Activated CD4-positive, alpha-beta memory T cell treated with anti-CD3 and anti-CD28 coated beads, Interleukin-2, amount 10 ng/mL, durations not matched to agents 7 days and 5 days (primary cell): Measurements from ENCODE around the gene G0S2. TPM values are rescaled to one million over a fixed set of nuclear protein-coding genes. Genes with fewer than 3 reads are reported as not detected.

Source experiments
- CTCF ChIA-PET: fragments of 350-600 bp; sonication (Branson Sonifier 250); formaldehyde crosslinking; loops from one replicate; lab custom pipeline; 2021; ENCODE audit warnings: antibody characterized with exemption, inconsistent platforms; lab: Charles Lee
- POLR2A ChIA-PET: fragments of 350-600 bp; sonication (Branson Sonifier 250); formaldehyde crosslinking; loops from one replicate; lab custom pipeline; 2021; ENCODE audit warnings: antibody characterized with exemption; lab: Charles Lee
- DNase-seq: peaks from one replicate; pipeline ENCODE4 v3.0.0-alpha.2; 2020
- H3K27ac Mint-ChIP-seq: one replicate; pipeline ENCODE4 v1.8.0; 2021; ENCODE audit warnings: mild to moderate bottlenecking, mixed read lengths
- H3K27me3 Mint-ChIP-seq: one replicate; pipeline ENCODE4 v1.8.0; 2021; ENCODE audit warnings: mixed read lengths
- H3K36me3 Mint-ChIP-seq: one replicate; pipeline ENCODE4 v1.8.0; 2021; ENCODE audit warnings: low read depth, mixed read lengths
- H3K4me1 Mint-ChIP-seq: one replicate; pipeline ENCODE4 v1.8.0; 2021; ENCODE audit warnings: mixed read lengths
- H3K4me3 Mint-ChIP-seq: one replicate; pipeline ENCODE4 v1.8.0; 2021; ENCODE audit warnings: mild to moderate bottlenecking, mixed read lengths
- H3K9me3 Mint-ChIP-seq: one replicate; pipeline ENCODE4 v1.8.0; 2021; ENCODE audit warnings: mixed read lengths
- total RNA-seq, 2 experiments: library from RNA; stranded (reverse); gene quantifications; one replicate each; pipeline ENCODE4 v1.2.3, GENCODE V29; 2021

The G0S2 gene
- total RNA-seq, 2 experiments from 2014 or later = 7.3 to 7.6 TPM

DNA sequence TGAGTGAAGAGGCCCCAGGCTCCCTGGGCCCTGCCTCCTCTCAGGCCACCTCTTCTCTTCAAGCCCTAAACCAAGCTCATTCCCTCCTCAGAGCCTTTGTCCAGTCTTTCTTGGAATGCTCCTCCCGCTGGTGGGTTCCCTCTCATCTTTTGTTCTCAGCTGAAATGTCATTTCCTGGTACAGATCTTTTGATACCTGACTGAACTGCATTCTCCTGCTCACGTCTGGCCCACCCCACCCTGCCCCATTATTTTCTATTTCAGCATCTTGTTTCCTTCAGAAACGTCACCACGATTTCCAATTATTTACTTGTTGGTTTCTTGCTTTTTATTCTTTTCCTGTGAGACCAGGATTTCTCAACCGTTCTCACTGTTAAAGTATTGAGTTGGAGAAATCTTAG is 39.4 kb upstream of the G0S2 start:
- Mint-ChIP-seq H3K27ac (no peak overlapping the region), H3K4me3 (no peak overlapping the region), H3K27me3 (no peaks in the 10 kb centered on the region), H3K36me3 (no peaks in the 10 kb centered on the region), H3K4me1 (peaks cover 13% of the 10 kb centered on the region), H3K9me3 (no peaks in the 10 kb centered on the region)
- ChIA-PET CTCF (interaction anchor here (1.2 kb wide), 2 partner anchors 11 to 112 kb away, joined by 3 to 5 read pairs; no protein-coding TSS in a partner anchor), POLR2A (no interaction called here)
- DNase-seq = no peak

DNA sequence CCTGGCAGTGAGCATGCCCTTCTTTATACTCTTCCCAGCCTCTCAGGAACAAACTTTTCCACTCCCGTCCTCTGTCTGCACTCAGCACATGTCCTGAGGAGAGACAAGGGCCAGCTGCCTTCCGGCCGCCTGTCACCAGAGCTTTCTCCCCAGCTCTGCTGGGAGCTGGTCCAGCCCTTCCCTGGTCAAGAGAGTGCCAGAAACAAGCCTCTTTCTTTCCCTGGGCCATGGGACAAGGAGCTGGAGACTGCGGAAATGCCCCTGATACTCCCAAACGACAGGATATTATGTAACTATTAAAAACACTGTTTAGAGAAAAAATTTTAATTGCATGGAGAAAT is 33.4 kb upstream of the G0S2 start:
- POLR2A ChIA-PET = no interaction called here

GRCh38 chr1:209642816-209643215 is 32.4 kb upstream of the G0S2 start:
- H3K4me1 Mint-ChIP-seq = no peaks in the 10 kb centered on the region
- H3K9me3 Mint-ChIP-seq = no peaks in the 10 kb centered on the region
- no peak for DNase-seq
- POLR2A ChIA-PET = no interaction called here
- H3K27ac Mint-ChIP-seq = no peak overlapping the region
- no peak overlapping the region for H3K4me3 Mint-ChIP-seq
- CTCF ChIA-PET = interaction anchor here (0.7 to 1.4 kb wide), 3 partner anchors 49 to 66 kb away, joined by 3 to 4 read pairs (median 3); no protein-coding TSS in a partner anchor
- H3K36me3 Mint-ChIP-seq = peaks cover 3% of the 10 kb centered on the region
- H3K27me3 Mint-ChIP-seq = no peaks in the 10 kb centered on the region

More for the DNA sequence above, 33.4 kb upstream of the G0S2 start:
- no peak for DNase-seq
- Mint-ChIP-seq H3K4me1 (no peaks in the 10 kb centered on the region), H3K27ac (no peak overlapping the region), H3K36me3 (peaks cover 3% of the 10 kb centered on the region), H3K4me3 (no peak overlapping the region), H3K27me3 (no peaks in the 10 kb centered on the region), H3K9me3 (no peaks in the 10 kb centered on the region)
- CTCF ChIA-PET = interaction anchor here (1.1 to 1.4 kb wide), 4 partner anchors 17 to 65 kb away, joined by 3 to 4 read pairs (median 3); no protein-coding TSS in a partner anchor

- no peak overlapping the region for H3K4me3 Mint-ChIP-seq
- peaks cover 3% of the 10 kb centered on the region for H3K36me3 Mint-ChIP-seq
- H3K27ac Mint-ChIP-seq = no peak overlapping the region
- peaks cover 6% of the 10 kb centered on the region for H3K4me1 Mint-ChIP-seq
- no peaks in the 10 kb centered on the region for H3K9me3 Mint-ChIP-seq
- DNase-seq = no peak
- CTCF ChIA-PET = interaction anchor here (0.7 to 1.2 kb wide), 3 partner anchors 14 to 50 kb away, joined by 3 to 5 read pairs (median 5); no protein-coding TSS in a partner anchor
- POLR2A ChIA-PET = no interaction called here
- no peaks in the 10 kb centered on the region for H3K27me3 Mint-ChIP-seq
Measured at GRCh38 chr1:209643285-209644020, 31.8 kb upstream of the G0S2 start.

GRCh38 chr1:209645574-209646452 is 29.4 kb upstream of the G0S2 start:
- no peaks in the 10 kb centered on the region for H3K9me3 Mint-ChIP-seq
- H3K27me3 Mint-ChIP-seq = no peaks in the 10 kb centered on the region
- H3K27ac Mint-ChIP-seq = no peak overlapping the region
- H3K4me3 Mint-ChIP-seq = no peak overlapping the region
- ChIA-PET CTCF (interaction anchor here (0.6 to 2.3 kb wide), 3 partner anchors 11 to 57 kb away, joined by 3 to 5 read pairs (median 4); no protein-coding TSS in a partner anchor), POLR2A (no interaction called here)
- peaks cover 3% of the 10 kb centered on the region for H3K36me3 Mint-ChIP-seq
- no peak for DNase-seq
- H3K4me1 Mint-ChIP-seq = peaks cover 27% of the 10 kb centered on the region

DNA sequence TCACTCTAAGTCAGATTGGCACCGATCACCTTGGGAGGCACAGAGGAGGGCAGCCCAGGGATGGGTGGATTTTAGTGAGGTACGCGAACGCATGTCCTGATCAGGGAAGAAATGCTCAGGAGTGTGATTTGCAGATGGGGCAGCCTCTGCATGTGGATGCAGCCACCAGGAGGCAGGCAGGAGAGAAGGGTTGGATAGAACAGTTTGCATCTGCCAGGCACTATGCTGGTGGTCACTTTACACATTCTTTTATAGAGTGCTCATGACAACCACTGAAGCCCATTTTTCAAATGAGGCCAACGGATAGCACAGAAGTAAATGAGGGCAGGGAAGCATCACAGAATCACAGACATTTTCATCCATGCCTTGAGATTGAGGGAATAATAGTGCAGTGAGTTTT is 28.7 kb upstream of the G0S2 start:
- H3K4me3 Mint-ChIP-seq = no peak overlapping the region
- H3K27ac Mint-ChIP-seq = no peak overlapping the region
- H3K4me1 Mint-ChIP-seq = peaks cover 34% of the 10 kb centered on the region
- no peaks in the 10 kb centered on the region for H3K9me3 Mint-ChIP-seq
- H3K27me3 Mint-ChIP-seq = no peaks in the 10 kb centered on the region
- CTCF ChIA-PET = interaction anchor here (1.0 to 2.3 kb wide), 3 partner anchors 11 to 47 kb away, joined by 3 to 5 read pairs (median 4); no protein-coding TSS in a partner anchor
- H3K36me3 Mint-ChIP-seq = peaks cover 3% of the 10 kb centered on the region
- POLR2A ChIA-PET = no interaction called here
- DNase-seq = no peak

- POLR2A ChIA-PET = no interaction called here
- Mint-ChIP-seq H3K9me3 (no peaks in the 10 kb centered on the region), H3K27ac (no peak overlapping the region), H3K4me1 (peaks cover 39% of the 10 kb centered on the region), H3K36me3 (peaks cover 3% of the 10 kb centered on the region), H3K4me3 (no peak overlapping the region), H3K27me3 (no peaks in the 10 kb centered on the region)
- CTCF ChIA-PET = interaction anchor here (1.0 to 2.3 kb wide), 3 partner anchors 12 to 46 kb away, joined by 3 to 5 read pairs (median 4); no protein-coding TSS in a partner anchor
- DNase-seq = no peak
Measured at GRCh38 chr1:209647156-209647555, 28.1 kb upstream of the G0S2 start.

- H3K27me3 Mint-ChIP-seq = no peaks in the 10 kb centered on the region
- peaks cover 50% of the 10 kb centered on the region for H3K4me1 Mint-ChIP-seq
- H3K36me3 Mint-ChIP-seq = peaks cover 3% of the 10 kb centered on the region
- DNase-seq = no peak
- no peak overlapping the region for H3K4me3 Mint-ChIP-seq
- ChIA-PET CTCF (no interaction called here), POLR2A (interaction anchor here (1.1 kb wide), 1 partner anchor 120 kb away, joined by 3 read pairs; no protein-coding TSS in a partner anchor)
- no peak overlapping the region for H3K27ac Mint-ChIP-seq
- H3K9me3 Mint-ChIP-seq = no peaks in the 10 kb centered on the region
Measured at GRCh38 chr1:209648346-209648745, 26.9 kb upstream of the G0S2 start.

GRCh38 chr1:209648931-209649776 is 26.1 kb upstream of the G0S2 start:
- H3K27me3 Mint-ChIP-seq = no peaks in the 10 kb centered on the region
- peaks cover 55% of the 10 kb centered on the region for H3K4me1 Mint-ChIP-seq
- CTCF ChIA-PET = interaction anchor here (0.5 to 2.2 kb wide), 7 partner anchors 10 to 725 kb away, joined by 3 to 6 read pairs (median 4); no protein-coding TSS in a partner anchor
- DNase-seq = no peak
- no peaks in the 10 kb centered on the region for H3K9me3 Mint-ChIP-seq
- H3K36me3 Mint-ChIP-seq = peaks cover 3% of the 10 kb centered on the region
- no peak overlapping the region for H3K4me3 Mint-ChIP-seq
- POLR2A ChIA-PET = interaction anchor here (1.1 to 1.4 kb wide), 2 partner anchors 11 to 119 kb away, joined by 3 read pairs; no protein-coding TSS in a partner anchor
- H3K27ac Mint-ChIP-seq = no peak overlapping the region

- Mint-ChIP-seq H3K4me3 (no peak overlapping the region), H3K27ac (peak overlapping the region; percentile 45), H3K36me3 (peaks cover 3% of the 10 kb centered on the region), H3K4me1 (peaks cover 58% of the 10 kb centered on the region), H3K9me3 (no peaks in the 10 kb centered on the region), H3K27me3 (no peaks in the 10 kb centered on the region)
- ChIA-PET POLR2A (interaction anchor here (0.7 to 1.8 kb wide), 3 partner anchors 15 to 118 kb away, joined by 3 to 5 read pairs (median 3); no protein-coding TSS in a partner anchor), CTCF (interaction anchor here (0.7 to 2.2 kb wide), 8 partner anchors 23 to 99 kb away, joined by 3 to 8 read pairs (median 4); no protein-coding TSS in a partner anchor)
- DNase-seq = no peak
Measured at GRCh38 chr1:209650454-209650853, 24.8 kb upstream of the G0S2 start.

- DNase-seq = peak; percentile 88
- Mint-ChIP-seq H3K4me3 (no peak overlapping the region), H3K4me1 (peaks cover 58% of the 10 kb centered on the region), H3K9me3 (no peaks in the 10 kb centered on the region), H3K27ac (peak overlapping the region; percentile 64), H3K27me3 (no peaks in the 10 kb centered on the region), H3K36me3 (peaks cover 3% of the 10 kb centered on the region)
- ChIA-PET POLR2A (interaction anchor here (0.6 to 1.8 kb wide), 4 partner anchors 16 to 118 kb away, joined by 3 to 5 read pairs (median 3); no protein-coding TSS in a partner anchor), CTCF (interaction anchor here (0.7 to 2.2 kb wide), 6 partner anchors 22 to 172 kb away, joined by 3 to 8 read pairs (median 4); no protein-coding TSS in a partner anchor)
Measured at GRCh38 chr1:209651138-209651587, 24.0 kb upstream of the G0S2 start.
